SK-N-SH (cell line): ENCODE results near the gene DENND6A. TPM values are rescaled to one million over a fixed set of nuclear protein-coding genes. Genes with fewer than 3 reads are reported as not detected.
"Not testable (repeated sequence)": the region's sequence is repeated elsewhere in the genome, so short reads cannot be mapped to it uniquely, and the experiment has no call there.

Experiments used
- CTCF ChIA-PET: fragments of 300-600, 350-600 bp; formaldehyde crosslinking; extraction: SDS; loops from one replicate; lab custom pipeline; 2021; lab: Yijun Ruan, JAX
- POLR2A ChIA-PET: fragments of 350-600 bp; sonication (Branson Sonifier 250); formaldehyde crosslinking; extraction: SDS; loops from one replicate; lab custom pipeline; 2020; ENCODE audit warnings: antibody characterized with exemption, inconsistent platforms; lab: Yijun Ruan, JAX
- DNase-seq: peaks from one replicate; pipeline ENCODE4 v3.0.0; 2012
- H2AFZ ChIP-seq: fragments of 200-600 bp; sonication (generic); 2 replicates; pipeline ENCODE4 v1.8.1; 2016; ENCODE audit warnings: antibody characterized with exemption, mild to moderate bottlenecking, low read depth
- H3F3A ChIP-seq: fragments of 200-600 bp; sonication (generic); replicated peaks from 2 replicates; pipeline ENCODE3; 2016; ENCODE audit warnings: antibody characterized with exemption, mild to moderate bottlenecking; ENCODE audit not compliant: insufficient read depth
- H3K27ac ChIP-seq, 2 experiments: fragments of 200-500 bp in 1 of 2; fragments of 200-600 bp in 1 of 2; sonication (Bioruptor generic) in 1 of 2; sonication (generic), shearing (Covaris generic) in 1 of 2; 2 replicates each; pipeline versions ENCODE4 v1.5.1 to v1.6.1; 2014 to 2016; ENCODE audit warnings: low read depth in 2 of 2, inconsistent platforms in 1 of 2, low read length in 1 of 2, mild to moderate bottlenecking in 1 of 2, mixed read lengths in 1 of 2
- H3K27me3 ChIP-seq: fragments of 200-600 bp; sonication (generic), shearing (Covaris generic); 2 replicates; pipeline ENCODE4 v1.6.1; 2016; ENCODE audit warnings: mixed run types; ENCODE audit not compliant: insufficient read depth
- H3K36me3 ChIP-seq, 2 experiments: fragments of 200-500 bp in 1 of 2; fragments of 200-600 bp in 1 of 2; sonication (Bioruptor generic) in 1 of 2; sonication (generic) in 1 of 2; replicated peaks in 1 of 2; 2 replicates each; pipeline versions ENCODE3 to v1.5.1; 2014 to 2016; ENCODE audit warnings: low read length in 1 of 2, mild to moderate bottlenecking in 1 of 2; ENCODE audit not compliant: insufficient read depth in 2 of 2, control insufficient read depth in 1 of 2
- H3K4me1 ChIP-seq, 2 experiments: fragments of 200-500 bp in 1 of 2; fragments of 200-600 bp in 1 of 2; sonication (Bioruptor generic) in 1 of 2; sonication (generic), shearing (Covaris generic) in 1 of 2; 2 replicates each; pipeline versions ENCODE4 v1.5.1 to v1.6.1; 2014 to 2016; ENCODE audit warnings: low read depth in 1 of 2, low read length in 1 of 2, mixed run types in 1 of 2; ENCODE audit not compliant: insufficient read depth in 2 of 2, control insufficient read depth in 1 of 2
- H3K4me2 ChIP-seq: fragments of 200-600 bp; sonication (generic), shearing (Covaris generic); 2 replicates; pipeline ENCODE4 v1.6.1; 2017; ENCODE audit warnings: mixed run types
- H3K4me3 ChIP-seq, 2 experiments: fragments of 200-500 bp in 1 of 2; fragments of 200-600 bp in 1 of 2; sonication (Bioruptor generic) in 1 of 2; sonication (generic), shearing (Covaris generic) in 1 of 2; 2 replicates each; pipeline versions ENCODE4 v1.5.1 to v1.8.1; 2014 to 2016; ENCODE audit warnings: low read depth in 2 of 2, inconsistent platforms in 1 of 2, low read length in 1 of 2, mild to moderate bottlenecking in 1 of 2, mixed read lengths in 1 of 2, moderate library complexity in 1 of 2
- H3K79me2 ChIP-seq: fragments of 200-600 bp; sonication (generic); 2 replicates; pipeline ENCODE4 v1.8.1; 2017; ENCODE audit warnings: mild to moderate bottlenecking; ENCODE audit not compliant: insufficient read depth
- H3K9ac ChIP-seq: fragments of 200-600 bp; sonication (generic); 2 replicates; pipeline ENCODE4 v1.6.1; 2017; ENCODE audit warnings: mixed run types
- H3K9me2 ChIP-seq: fragments of 200-600 bp; sonication (generic); 2 replicates; pipeline ENCODE4 v1.6.1; 2017; ENCODE audit warnings: mixed run types
- H3K9me3 ChIP-seq: fragments of 200-600 bp; sonication (generic); 2 replicates; pipeline ENCODE4 v1.6.1; 2017; ENCODE audit warnings: mixed run types, mild to moderate bottlenecking, moderate library complexity
- H4K20me1 ChIP-seq: fragments of 200-600 bp; sonication (generic); 2 replicates; pipeline ENCODE4 v1.6.1; 2017; ENCODE audit warnings: mild to moderate bottlenecking, mixed run types; ENCODE audit not compliant: insufficient read depth
- FOXJ3 ChIP-seq: sonication (generic); formaldehyde crosslinking; IDR thresholded peaks from 2 replicates; pipeline ENCODE4 v1.5.1; 2020; ENCODE audit warnings: mild to moderate bottlenecking, missing genetic modification reagents
- GABPA ChIP-seq: IDR thresholded peaks from 2 replicates; pipeline ENCODE4 v1.4.0; 2012; ENCODE audit warnings: low read depth, mild to moderate bottlenecking
- MXI1 ChIP-seq: IDR thresholded peaks from 2 replicates; pipeline ENCODE4 v1.6.1; 2012; ENCODE audit warnings: mild to moderate bottlenecking, low read depth, low read length, improper control_type of control experiment
- RCOR1 ChIP-seq: fragments of 150-350 bp; IDR thresholded peaks from 2 replicates; pipeline ENCODE4 v1.6.1; 2017; ENCODE audit warnings: antibody characterized with exemption, low read length
- SIN3A ChIP-seq: IDR thresholded peaks from 2 replicates; pipeline ENCODE4 v1.6.1; 2012; ENCODE audit warnings: low read depth, mild to moderate bottlenecking, low read length, moderate library complexity, borderline replicate concordance
- TAF1 ChIP-seq: IDR thresholded peaks from 2 replicates; pipeline ENCODE4 v1.6.1; 2012; ENCODE audit warnings: low read depth, mild to moderate bottlenecking, low read length, moderate library complexity, borderline replicate concordance
- YY1 ChIP-seq: IDR thresholded peaks from 2 replicates; pipeline ENCODE4 v1.4.0; 2012; ENCODE audit warnings: low read depth, mild to moderate bottlenecking
- WGBS: methylation state at CpG from one replicate; pipeline ENCODE4 v1.1.6; 2017; ENCODE audit warnings: low lambda C conversion rate; 5-methylcytosine and 5-hydroxymethylcytosine counted together
- polyA plus RNA-seq, 3 experiments: library from polyadenylated mRNA; depleted of rRNA; stranded (reverse); fragments of >200 nt; gene quantifications; 2 replicates each; pipeline ENCODE4 v1.2.3, GENCODE V29; 2012
- TF ChIP-seq, protein P1 (sequence below): fragments of 200-600 bp; sonication (generic); IDR thresholded peaks from 2 replicates; pipeline ENCODE4 v1.6.1; 2017; ENCODE audit warnings: antibody characterized with exemption, mild to moderate bottlenecking, moderate library complexity
- TF ChIP-seq, protein P2 (sequence below): IDR thresholded peaks from 2 replicates; pipeline ENCODE4 v1.4.0; 2012; ENCODE audit warnings: low read depth

DENND6A gene
- polyA plus RNA-seq, 1 of the 3 experiments (the other 2 are of a cell fraction): 5.8 TPM

DNA sequence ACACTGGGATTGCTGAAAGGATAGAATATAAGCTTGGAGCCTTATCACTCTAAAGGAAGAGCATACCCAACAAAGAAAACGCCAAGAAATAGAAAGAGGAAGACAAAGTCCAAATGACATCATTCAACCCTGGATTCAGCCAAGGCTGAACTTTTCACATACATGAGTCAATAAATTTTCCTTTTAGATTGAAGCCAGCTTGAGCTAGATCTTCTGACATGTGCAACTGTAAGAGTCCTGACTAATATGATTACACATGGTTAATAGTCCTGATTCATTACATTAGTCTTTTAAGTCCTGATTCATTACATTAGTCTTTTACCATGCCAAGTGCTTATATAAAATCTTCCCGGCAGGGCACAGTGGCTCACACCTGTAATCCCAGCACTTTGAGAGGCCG lies 13.6 kb upstream of the DENND6A start (continued):
- TF ChIP-seq, protein P1, sequence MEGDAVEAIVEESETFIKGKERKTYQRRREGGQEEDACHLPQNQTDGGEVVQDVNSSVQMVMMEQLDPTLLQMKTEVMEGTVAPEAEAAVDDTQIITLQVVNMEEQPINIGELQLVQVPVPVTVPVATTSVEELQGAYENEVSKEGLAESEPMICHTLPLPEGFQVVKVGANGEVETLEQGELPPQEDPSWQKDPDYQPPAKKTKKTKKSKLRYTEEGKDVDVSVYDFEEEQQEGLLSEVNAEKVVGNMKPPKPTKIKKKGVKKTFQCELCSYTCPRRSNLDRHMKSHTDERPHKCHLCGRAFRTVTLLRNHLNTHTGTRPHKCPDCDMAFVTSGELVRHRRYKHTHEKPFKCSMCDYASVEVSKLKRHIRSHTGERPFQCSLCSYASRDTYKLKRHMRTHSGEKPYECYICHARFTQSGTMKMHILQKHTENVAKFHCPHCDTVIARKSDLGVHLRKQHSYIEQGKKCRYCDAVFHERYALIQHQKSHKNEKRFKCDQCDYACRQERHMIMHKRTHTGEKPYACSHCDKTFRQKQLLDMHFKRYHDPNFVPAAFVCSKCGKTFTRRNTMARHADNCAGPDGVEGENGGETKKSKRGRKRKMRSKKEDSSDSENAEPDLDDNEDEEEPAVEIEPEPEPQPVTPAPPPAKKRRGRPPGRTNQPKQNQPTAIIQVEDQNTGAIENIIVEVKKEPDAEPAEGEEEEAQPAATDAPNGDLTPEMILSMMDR: no peak
- no peak for TF ChIP-seq TAF1
- TF ChIP-seq GABPA: no peak
- TF ChIP-seq MXI1: no peak

DNA sequence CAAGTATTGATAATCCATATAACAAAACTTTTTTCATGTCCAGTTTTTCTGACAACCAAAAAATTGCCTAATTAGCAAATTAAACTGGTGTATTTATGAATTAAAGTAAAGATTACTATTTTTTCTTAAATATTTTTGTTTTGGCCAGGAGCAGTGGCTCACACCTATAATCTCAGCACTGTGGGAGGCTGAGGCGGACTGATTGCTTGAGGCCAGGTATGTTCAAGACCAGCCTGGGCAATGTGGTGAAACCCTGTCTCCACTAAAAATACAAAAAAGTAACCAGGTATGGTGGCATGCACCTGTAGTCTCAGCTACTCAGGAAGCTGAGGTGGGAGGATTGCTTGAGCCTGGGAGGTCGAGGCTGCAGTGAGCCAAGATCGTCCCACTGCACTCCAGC lies 12.5 kb upstream of the DENND6A start:
- not testable (repeated sequence) for H3K27me3 ChIP-seq

GRCh38 chr3:57701781-57702180 lies 8.9 kb upstream of the DENND6A start:
- Histone ChIP-seq H3K9me2 (no peaks in the 10 kb centered on the region), H3K4me1 (no peaks in the 10 kb centered on the region), H3K9me3 (no peaks in the 10 kb centered on the region), H3F3A (peaks cover 8% of the 10 kb centered on the region), H3K4me3 (no peak overlapping the region), H3K27me3 (no peaks in the 10 kb centered on the region), H3K4me2 (no peak overlapping the region), H2AFZ (no peak overlapping the region), H3K36me3 (no peaks in the 10 kb centered on the region), H3K79me2 (no peaks in the 10 kb centered on the region), H4K20me1 (no peaks in the 10 kb centered on the region), H3K9ac (no peak overlapping the region), H3K27ac (no peak overlapping the region)
- no peak for DNase-seq
- whole genome bisulfite sequencing: 88% methylated on average over 6 of the region's 6 CpGs
- ChIA-PET CTCF (no interaction called here), POLR2A (interaction anchor here (0.7 kb wide), 1 partner anchor 184 kb away, joined by 3 read pairs; no protein-coding TSS in a partner anchor)
- TF ChIP-seq YY1 (no peak), SIN3A (no peak), FOXJ3 (CRISPR knock-in tag) (no peak), RCOR1 (no peak)
- TF ChIP-seq, protein P2, sequence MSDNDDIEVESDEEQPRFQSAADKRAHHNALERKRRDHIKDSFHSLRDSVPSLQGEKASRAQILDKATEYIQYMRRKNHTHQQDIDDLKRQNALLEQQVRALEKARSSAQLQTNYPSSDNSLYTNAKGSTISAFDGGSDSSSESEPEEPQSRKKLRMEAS: no peak

More for the DNA sequence above, 12.5 kb upstream of the DENND6A start:
- POLR2A ChIA-PET, H3K4me2 ChIP-seq, H3K36me3 ChIP-seq, CTCF ChIA-PET, H3K9me3 ChIP-seq, H3K4me3 ChIP-seq, H3K79me2 ChIP-seq, H2AFZ ChIP-seq, H3K4me1 ChIP-seq, H4K20me1 ChIP-seq, H3K9ac ChIP-seq, DNase-seq, H3K9me2 ChIP-seq, H3K27ac ChIP-seq: not testable (repeated sequence)
- peaks cover 19% of the 10 kb centered on the region for H3F3A ChIP-seq
- WGBS: 95% methylated on average over 3 of the region's 3 CpGs
